T-cell (primary cell): ENCODE data around the gene REM2. TPM values are rescaled to one million over a fixed set of nuclear protein-coding genes. Genes with fewer than 3 reads are reported as not detected.

ENCODE experiments used
- ATAC-seq, 4 experiments: fragments of 200-7000 bp in 3 of 4; fragments of 150-1000 bp in 1 of 4; cut with Tn5 transposase; replicated peaks in 1 of 4; 1 replicate in 3 of 4; 2 replicates in 1 of 4; pipeline ENCODE4 v1.10.0; 2021; ENCODE audit warnings: moderate library complexity in 3 of 4, mild to moderate bottlenecking in 2 of 4, moderate number of reproducible peaks in 1 of 4
- CTCF ChIA-PET, 2 donors: fragments of 300-600 bp; sonication (Branson Sonifier 250); formaldehyde crosslinking; loops; one replicate each; lab custom pipeline; 2022; ENCODE audit warnings: antibody characterized with exemption in 2 of 2; lab: Charles Lee
- POLR2A ChIA-PET, 2 donors: fragments of 300-600 bp; sonication (Branson Sonifier 250); formaldehyde crosslinking; loops; one replicate each; lab custom pipeline; 2022; ENCODE audit warnings: antibody characterized with exemption in 2 of 2; lab: Charles Lee
- DNase-seq, 35 experiments: peaks; one replicate each; pipeline versions ENCODE4 v3.0.0 to v3.0.0-alpha.2; 2013 to 2023
- H3K27ac ChIP-seq: one replicate; pipeline ENCODE4 v1.5.1; 2013; ENCODE audit warnings: low read length
- H3K27me3 ChIP-seq, 2 experiments: replicated peaks in 1 of 2; 1 replicate in 1 of 2; 2 replicates in 1 of 2; pipeline versions ENCODE4 v1.6.1 to v1.7.0; 2013; ENCODE audit warnings: low read length in 1 of 2, mixed read lengths in 1 of 2; ENCODE audit not compliant: control insufficient read depth in 2 of 2, insufficient read depth in 2 of 2; ENCODE audit errors: extremely low read depth in 1 of 2
- H3K36me3 ChIP-seq, 2 donors: 1 replicate in 1 of 2; 2 replicates in 1 of 2; pipeline versions ENCODE4 v1.6.1 to v1.7.0; 2013; ENCODE audit warnings: low read length in 1 of 2; ENCODE audit not compliant: control insufficient read depth in 2 of 2, insufficient read depth in 1 of 2; ENCODE audit errors: extremely low read depth in 1 of 2
- H3K4me1 ChIP-seq, 2 experiments: 1 replicate in 1 of 2; 2 replicates in 1 of 2; pipeline versions ENCODE4 v1.6.1 to v1.7.0; 2013; ENCODE audit warnings: low read length in 2 of 2, mixed read lengths in 1 of 2; ENCODE audit not compliant: insufficient read depth in 2 of 2, control insufficient read depth in 1 of 2; ENCODE audit errors: extremely low read depth in 1 of 2
- H3K4me3 ChIP-seq, 2 donors: 1 replicate in 1 of 2; 2 replicates in 1 of 2; pipeline versions ENCODE4 v1.5.1 to v1.7.0; 2013; ENCODE audit warnings: mild to moderate bottlenecking in 2 of 2, low read length in 1 of 2, moderate library complexity in 1 of 2; ENCODE audit not compliant: control insufficient read depth in 1 of 2; ENCODE audit errors: extremely low read depth in 1 of 2
- H3K9me3 ChIP-seq: 2 replicates; pipeline ENCODE4 v1.7.0; 2013
- H3K27ac Mint-ChIP-seq, 2 donors: one replicate each; pipeline ENCODE4 v1.8.0; 2020 to 2021; ENCODE audit warnings: mild to moderate bottlenecking in 2 of 2, mixed read lengths in 2 of 2
- H3K27me3 Mint-ChIP-seq, 2 donors: one replicate each; pipeline ENCODE4 v1.8.0; 2021 to 2022; ENCODE audit warnings: mixed read lengths in 2 of 2
- H3K36me3 Mint-ChIP-seq: one replicate; pipeline ENCODE4 v1.8.0; 2021; ENCODE audit warnings: mixed read lengths
- H3K4me1 Mint-ChIP-seq, 3 donors: one replicate each; pipeline ENCODE4 v1.8.0; 2020 to 2022; ENCODE audit warnings: mixed read lengths in 3 of 3, mild to moderate bottlenecking in 1 of 3
- H3K4me3 Mint-ChIP-seq, 3 donors: one replicate each; pipeline ENCODE4 v1.8.0; 2020 to 2022; ENCODE audit warnings: mild to moderate bottlenecking in 3 of 3, mixed read lengths in 3 of 3, moderate library complexity in 3 of 3
- H3K9me3 Mint-ChIP-seq, 3 donors: one replicate each; pipeline ENCODE4 v1.8.0; 2020 to 2022; ENCODE audit warnings: mixed read lengths in 3 of 3
- WGBS: methylation state at CpG from one replicate; pipeline ENCODE4 v1.1.5; 2013; ENCODE audit warnings: missing lambda C conversion rate; ENCODE audit not compliant: insufficient coverage; 5-methylcytosine and 5-hydroxymethylcytosine counted together
- total RNA-seq, 35 experiments: library from RNA in 6 of 35; stranded (reverse) in 6 of 35; fragments of 120-200 nt in 1 of 35; gene quantifications; one replicate each; pipeline versions ENCODE4 v1.2.1 to v1.2.4 and lab custom pipeline; 2013 to 2026

Gene REM2
- total RNA-seq, 5 donors from 2014 or later (not counting 1 experiment from before 2014, with no cell fraction given): 4.1 to 10.6 (median 6.2) TPM

DNA sequence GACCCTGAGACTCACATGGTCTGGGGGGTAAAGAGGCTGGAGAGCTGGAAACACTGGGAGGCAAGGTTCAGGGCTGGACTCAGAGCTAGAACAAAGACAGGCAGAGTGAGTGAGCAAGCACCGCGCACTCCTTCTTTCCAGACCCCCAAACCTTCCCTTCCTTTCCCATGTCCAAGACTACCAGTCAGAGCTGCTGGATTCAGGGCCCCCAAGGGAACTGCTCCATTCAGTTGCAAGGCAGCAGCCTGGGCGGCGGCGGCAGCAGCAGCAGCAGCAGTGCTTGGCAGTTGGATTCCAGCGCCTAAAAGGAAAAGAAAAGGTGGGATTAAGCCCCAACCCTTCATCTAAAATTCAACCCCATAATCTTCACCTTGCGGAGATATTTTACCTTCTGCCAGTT lies 18.8 kb downstream of the REM2 start:
- DNase-seq (no peak), ATAC-seq (no peak)
- H3K4me1 Mint-ChIP-seq: peaks cover 8 to 11% (median 9%) of the 10 kb centered on the region in 3 donors
- peaks cover 49% of the 10 kb centered on the region for H3K36me3 Mint-ChIP-seq
- H3K4me3 Mint-ChIP-seq: no peak overlapping the region
- Histone ChIP-seq H3K4me3 (no peak overlapping the region), H3K36me3 (peaks cover 15 to 64% of the 10 kb centered on the region in 2 donors), H3K9me3 (no peaks in the 10 kb centered on the region), H3K4me1 (peaks cover 2 to 10% of the 10 kb centered on the region in 2 experiments), H3K27me3 (no peaks in the 10 kb centered on the region), H3K27ac (no peak overlapping the region)
- no peaks in the 10 kb centered on the region for H3K9me3 Mint-ChIP-seq
- H3K27ac Mint-ChIP-seq: peak overlapping the region in 1 of 2 donors; percentile 49
- ChIA-PET CTCF (interaction anchor here (0.5 to 1.8 kb wide), 15 partner anchors 13 to 604 kb away, joined by 3 to 7 read pairs (median 4); partner anchors contain the start of genes RBM23 (in 1 of the 2) and REM2 (in 1 of the 2)), POLR2A (interaction anchor here (0.6 to 1.2 kb wide), 4 partner anchors 16 to 88 kb away, joined by 3 to 17 read pairs (median 4); no protein-coding TSS in a partner anchor)
- no peaks in the 10 kb centered on the region for H3K27me3 Mint-ChIP-seq
- WGBS: 100% methylated on average over 6 of the region's 7 CpGs

DNA sequence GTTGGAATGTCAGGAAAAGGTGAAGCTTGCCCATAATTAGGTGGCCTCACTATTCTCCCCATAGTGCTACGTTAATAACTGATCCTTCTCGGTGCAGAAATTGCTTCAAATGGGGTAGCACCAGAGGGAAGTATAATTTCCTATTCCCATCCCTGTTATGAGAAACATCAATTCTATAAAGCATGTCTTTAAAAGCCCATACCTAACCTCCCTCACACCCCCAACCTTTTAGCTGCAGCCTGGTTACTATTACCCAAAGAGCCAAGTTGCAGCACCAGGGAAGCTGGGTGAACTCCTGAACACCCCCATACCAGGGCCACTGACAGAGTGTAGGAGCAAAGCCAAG lies 20.7 kb downstream of the REM2 start:
- CTCF ChIA-PET: interaction anchor here in 1 of 2 donors (0.9 kb wide), 1 partner anchor 53 kb away, joined by 3 read pairs; no protein-coding TSS in a partner anchor
- no peaks in the 10 kb centered on the region for H3K27me3 ChIP-seq
- Mint-ChIP-seq H3K27me3 (no peaks in the 10 kb centered on the region), H3K27ac (no peak overlapping the region), H3K4me3 (no peak overlapping the region), H3K36me3 (peaks cover 52% of the 10 kb centered on the region), H3K4me1 (peaks cover 7 to 11% (median 8%) of the 10 kb centered on the region in 3 donors), H3K9me3 (no peaks in the 10 kb centered on the region)
- WGBS: no CpG with 5 or more reads among the region's 2 CpGs
- H3K4me1 ChIP-seq: peaks cover 2 to 10% of the 10 kb centered on the region in 2 experiments
- DNase-seq (no peak), ATAC-seq (no peak)
- no peak overlapping the region for H3K27ac ChIP-seq
- no peak overlapping the region for H3K4me3 ChIP-seq
- H3K36me3 ChIP-seq: peaks cover 17 to 78% of the 10 kb centered on the region in 2 donors
- POLR2A ChIA-PET: interaction anchor here in 1 of 2 donors (0.6 kb wide), 1 partner anchor 10 kb away, joined by 3 read pairs; no protein-coding TSS in a partner anchor
- H3K9me3 ChIP-seq: no peaks in the 10 kb centered on the region

DNA sequence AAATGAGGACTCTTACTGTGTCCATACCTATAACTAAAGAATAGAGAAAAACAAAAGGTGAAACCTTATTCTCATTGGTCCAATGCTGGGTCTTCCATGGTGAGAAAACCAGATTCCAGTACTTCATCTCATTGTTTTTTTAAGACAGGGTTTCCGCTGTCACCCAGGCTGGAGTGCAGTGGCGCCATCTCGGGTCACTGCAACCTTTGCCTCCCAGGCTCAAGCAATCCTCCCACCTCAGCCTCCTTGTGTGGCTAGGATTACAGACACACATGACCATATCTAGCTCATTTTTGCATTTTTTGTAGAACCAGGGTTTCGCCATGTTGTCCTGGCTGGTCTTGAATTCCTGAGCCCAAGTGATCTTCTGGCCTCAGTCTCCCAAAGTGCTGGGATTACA lies 22.6 kb downstream of the REM2 start:
- POLR2A ChIA-PET: interaction anchor here in 1 of 2 donors (0.6 kb wide), 1 partner anchor 12 kb away, joined by 10 read pairs; no protein-coding TSS in a partner anchor
- H3K4me3 Mint-ChIP-seq: no peak overlapping the region
- no peak overlapping the region for H3K27ac ChIP-seq
- no peaks in the 10 kb centered on the region for H3K27me3 Mint-ChIP-seq
- H3K27me3 ChIP-seq: no peaks in the 10 kb centered on the region
- WGBS: 100% methylated on average over 1 of the region's 4 CpGs
- H3K4me1 Mint-ChIP-seq: peaks cover 8 to 11% (median 10%) of the 10 kb centered on the region in 3 donors
- H3K9me3 Mint-ChIP-seq: no peaks in the 10 kb centered on the region
- ATAC-seq: no peak
- no peaks in the 10 kb centered on the region for H3K9me3 ChIP-seq
- CTCF ChIA-PET: interaction anchor here in 1 of 2 donors (1.0 kb wide), 1 partner anchor 335 kb away, joined by 3 read pairs; no protein-coding TSS in a partner anchor
- peak overlapping the region in 1 of 2 donors; percentile 18 for H3K27ac Mint-ChIP-seq
- H3K4me1 ChIP-seq: peaks cover 2 to 6% of the 10 kb centered on the region in 2 experiments
- no peak for DNase-seq
- no peak overlapping the region for H3K4me3 ChIP-seq
- peaks cover 57% of the 10 kb centered on the region for H3K36me3 Mint-ChIP-seq
- H3K36me3 ChIP-seq: peaks cover 20 to 90% of the 10 kb centered on the region in 2 donors

DNA sequence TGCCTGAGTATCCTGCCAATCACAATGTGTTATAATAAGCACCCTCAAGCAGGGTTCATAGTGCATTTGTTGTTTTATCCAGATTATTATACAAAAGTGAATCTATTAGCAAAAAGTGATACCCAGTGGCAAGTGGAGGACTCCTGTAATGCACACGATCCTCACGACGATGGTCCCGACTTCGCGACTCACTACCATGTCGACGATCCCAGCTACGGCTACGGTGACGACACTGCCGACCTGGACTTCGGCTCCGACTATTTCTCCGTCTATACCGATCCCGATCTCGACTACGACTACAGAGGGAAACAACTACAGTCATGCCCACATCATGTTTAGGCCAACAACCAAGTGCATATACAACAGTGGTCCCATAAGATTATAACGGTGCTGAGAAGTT lies 23.1 kb downstream of the REM2 start:
- ATAC-seq: no peak
- no peak overlapping the region for H3K27ac ChIP-seq
- peaks cover 0 to 2% of the 10 kb centered on the region in 2 experiments for H3K4me1 ChIP-seq
- 97% methylated on average over 19 of the region's 20 CpGs for WGBS
- Mint-ChIP-seq H3K36me3 (peaks cover 57% of the 10 kb centered on the region), H3K27ac (peak overlapping the region in 1 of 2 donors; percentile 18), H3K4me3 (no peak overlapping the region), H3K27me3 (no peaks in the 10 kb centered on the region), H3K9me3 (no peaks in the 10 kb centered on the region), H3K4me1 (peaks cover 6 to 10% (median 8%) of the 10 kb centered on the region in 3 donors)
- ChIA-PET POLR2A (interaction anchor here (0.6 kb wide), 2 partner anchors 12 to 597 kb away, joined by 3 to 10 read pairs; no protein-coding TSS in a partner anchor), CTCF (no interaction called here)
- no peaks in the 10 kb centered on the region for H3K9me3 ChIP-seq
- peaks cover 19 to 89% of the 10 kb centered on the region in 2 donors for H3K36me3 ChIP-seq
- H3K4me3 ChIP-seq: no peak overlapping the region
- no peak for DNase-seq
- H3K27me3 ChIP-seq: no peaks in the 10 kb centered on the region

DNA sequence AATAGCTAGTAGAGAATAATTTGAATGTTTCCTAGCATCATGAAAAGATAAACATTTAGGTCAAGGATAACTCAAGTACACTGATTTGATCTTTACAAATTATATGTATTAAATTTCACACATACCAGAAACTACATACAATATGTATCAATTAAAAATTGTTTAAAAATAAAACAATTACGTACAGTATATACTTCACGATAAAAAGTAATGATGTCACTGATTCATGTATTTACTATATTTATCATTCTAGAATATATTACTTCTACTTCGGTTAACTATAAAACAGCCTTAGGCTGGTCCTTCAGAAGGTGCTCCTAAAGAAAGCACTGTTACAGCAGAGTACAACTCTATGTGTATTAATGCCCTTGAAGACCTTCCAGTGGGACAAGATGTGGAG lies 24.4 kb downstream of the REM2 start:
- peaks cover 0 to 2% of the 10 kb centered on the region in 2 experiments for H3K4me1 ChIP-seq
- no peak overlapping the region for H3K4me3 ChIP-seq
- no peak overlapping the region for H3K27ac ChIP-seq
- peaks cover 15 to 85% of the 10 kb centered on the region in 2 donors for H3K36me3 ChIP-seq
- no peaks in the 10 kb centered on the region for H3K9me3 Mint-ChIP-seq
- no peak for ATAC-seq
- H3K27me3 Mint-ChIP-seq: no peaks in the 10 kb centered on the region
- WGBS: no CpG with 5 or more reads among the region's 3 CpGs
- H3K27me3 ChIP-seq: no peaks in the 10 kb centered on the region
- peaks cover 55% of the 10 kb centered on the region for H3K36me3 Mint-ChIP-seq
- no peaks in the 10 kb centered on the region for H3K9me3 ChIP-seq
- ChIA-PET CTCF (interaction anchor here in 1 of 2 donors (0.6 kb wide), 1 partner anchor 16 kb away, joined by 3 read pairs; no protein-coding TSS in a partner anchor), POLR2A (no interaction called here)
- H3K27ac Mint-ChIP-seq: no peak overlapping the region
- no peak for DNase-seq
- H3K4me3 Mint-ChIP-seq: no peak overlapping the region
- peaks cover 19 to 20% (median 20%) of the 10 kb centered on the region in 3 donors for H3K4me1 Mint-ChIP-seq

DNA sequence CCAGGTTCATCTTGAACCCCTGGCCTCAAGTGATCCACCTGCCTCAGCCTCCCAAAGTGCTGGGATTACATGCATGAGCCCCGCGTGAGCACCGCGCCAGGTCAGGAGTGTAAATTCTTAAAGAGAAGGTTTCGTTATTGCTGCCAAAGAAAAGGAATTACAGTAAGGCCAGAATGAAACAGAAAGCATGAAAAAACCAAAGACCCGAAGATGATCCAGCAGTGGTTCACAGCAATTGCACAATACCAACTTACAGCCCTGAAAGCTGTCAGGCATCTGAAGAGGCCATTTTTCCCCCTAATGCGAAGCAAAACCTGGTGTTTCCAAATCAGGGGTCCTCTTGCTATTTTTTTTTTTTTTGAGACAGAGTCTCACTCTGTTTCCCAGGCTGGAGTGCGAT lies 25.6 kb downstream of the REM2 start:
- peaks cover 53% of the 10 kb centered on the region for H3K36me3 Mint-ChIP-seq
- no peak overlapping the region for H3K27ac Mint-ChIP-seq
- ChIA-PET CTCF (no interaction called here), POLR2A (no interaction called here)
- Histone ChIP-seq H3K27me3 (no peaks in the 10 kb centered on the region), H3K36me3 (peaks cover 15 to 74% of the 10 kb centered on the region in 2 donors), H3K4me1 (peaks cover 0 to 3% of the 10 kb centered on the region in 2 experiments), H3K27ac (no peak overlapping the region), H3K4me3 (no peak overlapping the region), H3K9me3 (no peaks in the 10 kb centered on the region)
- 94% methylated on average over 6 of the region's 8 CpGs for WGBS
- H3K27me3 Mint-ChIP-seq: no peaks in the 10 kb centered on the region
- no peaks in the 10 kb centered on the region for H3K9me3 Mint-ChIP-seq
- H3K4me1 Mint-ChIP-seq: peaks cover 24 to 25% (median 24%) of the 10 kb centered on the region in 3 donors
- ATAC-seq (no peak), DNase-seq (no peak)
- no peak overlapping the region for H3K4me3 Mint-ChIP-seq
